Measurements from ENCODE around the gene EIF3C.
"Not testable (repeated sequence)": the region's sequence is repeated elsewhere in the genome, so short reads cannot be mapped to it uniquely, and the experiment has no call there.

Gene EIF3C

GRCh38 chr16:28749997-28750465 lies 38.8 kb downstream of the EIF3C start:
- H3K36me3 ChIP-seq (ENCODE audit: control insufficient read depth, insufficient read depth, low read length); DNase-seq (ENCODE audit: low read depth, low spot score); H3K4me3 ChIP-seq (ENCODE audit: low read length); H3K27ac ChIP-seq (ENCODE audit: low read length); H3K4me1 ChIP-seq (ENCODE audit: control insufficient read depth, insufficient read depth, low read length); H3K9me3 ChIP-seq (ENCODE audit: control insufficient read depth, insufficient read depth, low read length); H3K27me3 ChIP-seq (ENCODE audit: control insufficient read depth, insufficient read depth, low read length): not testable (repeated sequence)
- no CpG with 5 or more reads among the region's 33 CpGs for WGBS (ENCODE audit: insufficient coverage, insufficient read length)

GRCh38 chr16:28750469-28751067 lies 39.3 kb downstream of the EIF3C start:
- H3K4me3 ChIP-seq (ENCODE audit: low read length); DNase-seq (ENCODE audit: low read depth, low spot score); H3K27me3 ChIP-seq (ENCODE audit: control insufficient read depth, insufficient read depth, low read length); H3K4me1 ChIP-seq (ENCODE audit: control insufficient read depth, insufficient read depth, low read length); H3K9me3 ChIP-seq (ENCODE audit: control insufficient read depth, insufficient read depth, low read length); H3K36me3 ChIP-seq (ENCODE audit: control insufficient read depth, insufficient read depth, low read length); H3K27ac ChIP-seq (ENCODE audit: low read length): not testable (repeated sequence)
- no CpG with 5 or more reads among the region's 48 CpGs for WGBS (ENCODE audit: insufficient coverage, insufficient read length)

- H3K4me3 ChIP-seq (ENCODE audit: low read length); H3K4me1 ChIP-seq (ENCODE audit: control insufficient read depth, insufficient read depth, low read length); H3K27ac ChIP-seq (ENCODE audit: low read length); H3K9me3 ChIP-seq (ENCODE audit: control insufficient read depth, insufficient read depth, low read length); H3K27me3 ChIP-seq (ENCODE audit: control insufficient read depth, insufficient read depth, low read length); H3K36me3 ChIP-seq (ENCODE audit: control insufficient read depth, insufficient read depth, low read length); DNase-seq (ENCODE audit: low read depth, low spot score): not testable (repeated sequence)
- no CpG with 5 or more reads among the region's 5 CpGs for WGBS (ENCODE audit: insufficient coverage, insufficient read length)
Measured at GRCh38 chr16:28751487-28751886, 40.2 kb downstream of the EIF3C start, which contains the start of gene NPIPB9. Gene NPIPB9 (plus strand): TSS chr16:28751787.

- WGBS (ENCODE audit: insufficient coverage, insufficient read length): no CpG with 5 or more reads among the region's 6 CpGs
Measured at GRCh38 chr16:28781697-28782096, 70.4 kb downstream of the EIF3C start.

GRCh38 chr16:28782357-28782756 lies 71.1 kb downstream of the EIF3C start:
- not testable (repeated sequence) for H3K4me3 ChIP-seq (ENCODE audit: low read length); H3K27ac ChIP-seq (ENCODE audit: low read length); H3K27me3 ChIP-seq (ENCODE audit: control insufficient read depth, insufficient read depth, low read length); H3K36me3 ChIP-seq (ENCODE audit: control insufficient read depth, insufficient read depth, low read length); H3K4me1 ChIP-seq (ENCODE audit: control insufficient read depth, insufficient read depth, low read length); DNase-seq (ENCODE audit: low read depth, low spot score); H3K9me3 ChIP-seq (ENCODE audit: control insufficient read depth, insufficient read depth, low read length)
- no CpG with 5 or more reads among the region's 4 CpGs for WGBS (ENCODE audit: insufficient coverage, insufficient read length)

More at GRCh38 chr16:28781697-28782096, 70.4 kb downstream of the EIF3C start:
- not testable (repeated sequence) for H3K27me3 ChIP-seq (ENCODE audit: control insufficient read depth, insufficient read depth, low read length); H3K36me3 ChIP-seq (ENCODE audit: control insufficient read depth, insufficient read depth, low read length); H3K4me1 ChIP-seq (ENCODE audit: control insufficient read depth, insufficient read depth, low read length); H3K4me3 ChIP-seq (ENCODE audit: low read length); H3K9me3 ChIP-seq (ENCODE audit: control insufficient read depth, insufficient read depth, low read length); H3K27ac ChIP-seq (ENCODE audit: low read length); DNase-seq (ENCODE audit: low read depth, low spot score)

Measured in iPS DF 6.9 (cell line).